ENCODE results near the gene SPHK1. TPM values are rescaled to one million over a fixed set of nuclear protein-coding genes. Genes with fewer than 3 reads are reported as not detected.

Gene SPHK1
- total RNA-seq, 1 donor from 2014 or later = 4.0 TPM

- no peak for DNase-seq (ENCODE audit: low spot score)
Observed at GRCh38 chr17:76384987-76385891, 830 bp downstream of the SPHK1 start.

- DNase-seq (ENCODE audit: low spot score) = peak; percentile 70
Observed at GRCh38 chr17:76385892-76386786, 1.7 kb downstream of the SPHK1 start.

- DNase-seq (ENCODE audit: low spot score) = no peak
Observed at GRCh38 chr17:76386966-76387765, 2.8 kb downstream of the SPHK1 start.

- no peak for DNase-seq (ENCODE audit: low spot score)
Observed at GRCh38 chr17:76388966-76389888, 4.8 kb downstream of the SPHK1 start.

DNA sequence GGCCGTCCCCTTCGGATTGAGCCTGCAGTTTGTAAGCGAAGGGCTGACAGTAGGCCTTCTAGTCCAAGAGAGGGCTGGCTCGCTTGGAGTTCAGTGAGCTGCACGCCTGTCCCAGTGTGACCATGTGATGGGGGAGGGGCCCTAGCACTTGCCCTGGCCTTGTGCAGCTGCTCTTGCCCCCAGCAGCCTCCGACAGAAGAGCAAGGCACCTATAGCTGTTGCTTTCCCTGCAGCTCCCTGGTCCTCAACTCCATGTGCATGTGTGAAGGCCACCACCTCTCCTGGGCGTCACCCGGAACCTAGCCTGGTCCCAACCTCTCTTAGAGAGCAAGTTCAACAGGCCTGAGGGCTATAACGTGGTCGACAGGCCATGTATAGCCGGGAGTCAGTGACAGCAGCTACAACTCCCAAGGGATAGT is 5.6 kb downstream of the SPHK1 start:
- no peak for DNase-seq (ENCODE audit: low spot score)

DNA sequence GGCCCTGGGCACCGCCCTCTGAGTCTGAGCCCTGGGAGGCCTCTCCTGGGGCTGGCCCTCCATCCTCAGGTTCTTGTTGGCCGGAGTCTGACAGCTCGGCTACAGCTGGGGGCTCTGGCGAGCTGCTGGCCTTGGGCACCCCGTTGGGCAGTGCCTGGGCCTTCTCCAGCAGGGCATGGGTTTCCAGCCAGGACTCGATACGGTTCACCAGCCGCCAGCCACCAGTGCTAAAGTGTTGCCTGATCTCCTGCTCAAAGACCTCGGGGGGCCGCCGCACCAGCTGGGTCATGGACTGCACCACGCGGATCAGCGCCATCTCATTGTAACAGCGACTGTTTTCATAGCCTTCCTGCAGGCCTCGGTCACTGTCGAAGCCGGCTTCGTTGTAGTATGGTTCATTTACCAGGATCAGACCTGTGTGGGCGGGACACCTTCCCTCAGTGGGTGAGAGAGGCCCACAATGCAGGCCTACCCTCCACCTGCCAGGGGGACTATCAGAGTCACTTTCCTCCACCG is 6.8 kb downstream of the SPHK1 start:
- no peak for DNase-seq (ENCODE audit: low spot score)

DNA sequence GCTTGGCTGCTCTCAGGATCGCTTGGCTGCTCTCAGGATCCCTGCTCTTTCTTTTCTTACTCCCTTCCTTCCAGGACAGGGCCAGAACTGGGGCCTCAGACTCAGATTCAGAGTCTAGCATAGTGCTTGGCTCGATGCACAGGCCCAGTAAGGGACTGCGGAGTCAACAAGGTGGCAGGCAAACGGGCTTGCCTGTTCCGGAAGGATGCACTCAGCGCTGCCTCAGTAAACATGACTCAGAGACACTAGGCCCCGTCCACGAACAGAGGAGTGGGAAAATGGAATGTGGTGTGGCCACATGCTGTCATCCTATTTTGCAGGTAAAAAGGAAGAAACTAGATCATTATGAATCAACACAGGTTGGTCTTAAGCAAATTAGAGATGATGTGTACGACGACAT is 9.8 kb downstream of the SPHK1 start:
- DNase-seq (ENCODE audit: low spot score) = no peak

DNA sequence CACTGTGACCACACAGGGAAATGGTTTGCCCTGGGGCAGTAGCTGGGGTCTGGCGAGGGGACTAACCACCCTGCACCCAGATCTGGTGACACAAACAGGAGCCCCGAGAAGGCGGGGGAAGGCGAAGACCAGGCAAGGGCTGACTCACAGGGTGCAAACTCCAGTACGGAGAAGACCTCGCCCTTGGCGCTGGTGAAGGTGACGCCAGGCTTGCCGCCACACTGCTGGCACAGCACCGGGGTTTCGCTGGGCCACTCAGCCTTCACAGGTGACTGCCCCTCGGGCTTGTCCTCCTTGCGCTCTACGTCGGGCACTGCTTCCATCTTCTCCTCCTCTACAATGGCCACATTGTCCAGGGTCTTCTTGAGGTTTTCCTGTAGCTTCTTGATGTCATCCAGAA is 11.6 kb downstream of the SPHK1 start:
- no peak for DNase-seq (ENCODE audit: low spot score)

- DNase-seq (ENCODE audit: low spot score) = no peak
Observed at GRCh38 chr17:76397184-76397583, 12.8 kb downstream of the SPHK1 start.

- peak; percentile 90 for DNase-seq (ENCODE audit: low spot score)
Observed at GRCh38 chr17:76397687-76398522, 13.5 kb downstream of the SPHK1 start.

DNA sequence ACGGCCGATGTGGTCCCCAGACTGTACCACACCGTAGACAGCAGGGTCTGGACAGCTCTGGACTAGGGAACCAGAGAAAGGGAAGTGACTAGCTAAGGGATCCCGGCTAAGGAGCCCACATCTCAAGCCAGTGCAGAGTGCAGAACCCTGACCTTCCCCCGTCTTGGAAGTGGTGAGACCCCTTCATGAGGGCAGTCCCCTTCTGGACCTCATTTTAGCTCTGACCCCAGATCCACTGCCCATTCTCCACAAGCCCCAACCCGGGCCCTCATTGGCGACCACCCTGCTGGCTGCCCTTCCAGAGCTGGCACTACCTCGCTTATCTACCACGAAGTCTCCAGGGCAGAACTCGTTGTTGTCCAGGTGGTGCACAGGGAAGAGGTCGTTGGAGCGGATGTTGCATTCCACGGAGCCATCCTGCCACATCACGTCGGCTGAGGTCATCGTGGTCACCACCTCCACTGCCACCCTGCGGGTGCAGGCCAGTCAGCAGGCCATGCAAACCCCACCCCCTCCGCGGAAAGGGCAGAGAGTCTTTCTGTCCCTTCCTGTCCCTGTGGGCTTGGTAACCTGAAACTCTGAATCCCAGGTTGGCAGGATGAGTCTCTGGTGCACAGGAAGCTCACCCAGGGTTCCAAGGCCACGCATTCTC is 14.2 kb downstream of the SPHK1 start:
- no peak for DNase-seq (ENCODE audit: low spot score)

- no peak for DNase-seq (ENCODE audit: low spot score)
Observed at GRCh38 chr17:76399175-76400172, 15.1 kb downstream of the SPHK1 start.

DNA sequence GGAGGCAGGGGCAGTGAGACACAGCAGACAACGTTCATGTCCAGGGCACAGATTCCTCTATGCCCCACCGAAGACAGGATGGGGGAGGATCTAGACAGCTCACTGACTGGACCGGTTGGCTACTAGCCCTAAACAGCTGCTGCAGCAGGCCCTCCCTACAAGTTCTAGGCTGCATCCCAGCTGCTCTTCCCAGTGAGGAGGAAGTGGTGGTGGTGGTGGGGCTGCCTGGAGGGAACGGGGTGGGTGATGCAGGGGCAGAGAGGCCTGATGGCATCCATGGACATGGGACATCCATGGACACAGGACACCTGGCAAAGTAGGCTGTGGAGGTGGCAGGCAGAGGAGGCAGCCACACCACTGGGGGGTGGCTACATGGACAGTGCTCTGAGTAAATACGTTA is 18.3 kb downstream of the SPHK1 start:
- no peak for DNase-seq (ENCODE audit: low spot score)

DNA sequence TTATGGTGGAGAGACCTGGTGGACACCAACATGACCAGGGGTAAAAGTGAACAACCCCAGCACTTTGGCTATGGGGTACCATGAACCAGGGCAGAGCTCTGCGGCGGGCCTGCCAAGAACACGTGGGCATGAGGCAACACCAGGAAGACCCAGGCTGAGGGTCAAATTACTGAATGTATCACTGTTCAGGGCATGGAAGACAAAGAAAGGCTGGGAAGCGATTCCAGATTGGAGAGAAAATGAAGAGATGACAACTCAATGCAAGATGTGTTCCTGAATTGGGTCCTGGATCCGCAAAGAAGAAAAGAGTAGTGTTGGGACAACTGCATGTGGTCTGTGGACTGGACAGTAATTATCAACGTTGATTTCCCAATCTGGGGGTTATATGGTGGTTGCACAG is 19.8 kb downstream of the SPHK1 start:
- no peak for DNase-seq (ENCODE audit: low spot score)

GRCh38 chr17:76404976-76405563 is 20.7 kb downstream of the SPHK1 start:
- no peak for DNase-seq (ENCODE audit: low spot score)

- DNase-seq (ENCODE audit: low spot score) = no peak
Observed at GRCh38 chr17:76405607-76405966, 21.2 kb downstream of the SPHK1 start.

GRCh38 chr17:76405967-76406647 is 21.7 kb downstream of the SPHK1 start:
- DNase-seq (ENCODE audit: low spot score) = no peak
